ENCODE measurements around the gene FSCN2.
"Not testable (repeated sequence)": the region's sequence is repeated elsewhere in the genome, so short reads cannot be mapped to it uniquely, and the experiment has no call there.

Gene FSCN2

GRCh38 chr17:81578561-81579225 is 50.5 kb downstream of the FSCN2 start:
- DNase-seq, result no peak

GRCh38 chr17:81579298-81579697 is 51.1 kb downstream of the FSCN2 start:
- DNase-seq, result no peak

- DNase-seq, result no peak
These were observed 51.7 kb downstream of the FSCN2 start for GRCh38 chr17:81579821-81580321.

- DNase-seq, result no peak
These were observed 52.3 kb downstream of the FSCN2 start for GRCh38 chr17:81580481-81580880.

- DNase-seq, result no peak
These were observed 53.6 kb downstream of the FSCN2 start for GRCh38 chr17:81581758-81582157.

DNA sequence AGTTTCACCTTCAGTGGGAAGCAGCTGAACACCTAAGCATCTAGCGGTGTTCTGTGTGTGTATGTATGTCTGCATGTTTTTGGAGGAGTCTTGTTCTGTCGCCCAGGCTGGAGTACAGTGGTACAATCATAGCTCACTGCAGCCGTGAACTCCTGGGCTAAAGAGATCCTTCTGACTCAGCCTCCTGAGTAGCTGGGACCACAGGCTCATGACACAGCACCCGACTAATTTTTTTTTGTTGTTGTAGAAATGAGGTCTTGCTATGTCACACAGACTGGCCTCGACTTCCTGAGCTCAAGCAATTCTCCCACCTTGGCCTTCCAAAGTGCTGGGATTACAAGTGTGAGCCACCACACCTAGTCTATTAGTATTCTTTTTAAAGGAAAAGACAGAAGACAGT is 54.2 kb downstream of the FSCN2 start:
- DNase-seq, result no peak

- DNase-seq, result no peak
These were observed 54.6 kb downstream of the FSCN2 start for GRCh38 chr17:81582749-81583148.

DNA sequence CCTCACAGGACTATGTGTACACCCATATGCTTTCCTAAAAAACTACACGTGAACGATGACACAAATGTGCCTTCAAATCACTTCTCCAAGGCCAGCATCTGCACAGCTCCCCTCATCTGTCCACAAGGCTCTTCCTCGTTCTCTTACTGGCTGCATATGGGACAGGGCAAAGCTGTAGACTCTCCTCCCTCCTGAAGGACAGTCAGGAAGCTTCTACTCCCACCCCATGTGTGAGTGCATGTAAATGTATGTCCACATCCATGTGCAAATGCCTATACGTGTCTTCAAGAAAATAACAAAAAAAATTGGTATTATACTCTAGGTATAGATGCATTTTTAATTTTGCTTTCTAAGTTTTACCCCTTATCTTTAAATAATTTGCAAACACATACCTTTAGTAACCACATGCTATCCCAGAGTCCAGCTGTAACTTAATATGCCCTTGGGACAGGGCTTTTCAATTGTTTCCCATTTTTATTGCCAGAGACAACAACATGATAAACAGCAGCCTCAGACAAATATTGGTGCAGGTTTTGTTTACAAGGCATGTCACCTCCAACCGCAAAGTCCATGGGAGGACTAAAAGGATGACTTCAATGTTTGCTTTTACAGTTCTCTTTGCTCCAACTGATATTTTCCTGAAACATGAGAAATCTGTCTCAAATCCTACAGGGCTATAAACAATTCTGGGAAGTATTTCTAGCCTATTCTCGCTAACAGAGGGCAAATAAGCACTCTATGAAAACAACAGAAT is 55.6 kb downstream of the FSCN2 start:
- no peak for DNase-seq

DNA sequence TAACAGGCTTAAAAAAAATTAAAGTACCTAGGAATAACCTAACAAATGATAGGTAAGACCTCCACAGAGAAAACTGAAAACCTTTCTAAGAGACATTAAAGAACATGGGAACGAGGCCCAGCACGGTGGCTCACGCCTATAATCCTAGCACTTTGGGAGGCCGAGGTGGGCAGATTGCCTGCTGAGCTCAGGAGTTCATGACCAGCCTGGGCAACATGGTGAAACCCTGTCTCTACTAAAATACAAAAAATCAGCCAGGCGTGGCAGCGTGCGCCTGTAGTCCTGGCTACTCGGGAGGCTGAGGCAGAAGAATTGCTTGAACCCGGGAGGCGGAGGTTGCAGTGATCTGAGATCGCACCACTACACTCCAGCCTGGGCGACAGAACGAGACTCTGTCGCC is 56.6 kb downstream of the FSCN2 start:
- DNase-seq, result not testable (repeated sequence)

- no peak for DNase-seq
These were observed 57.9 kb downstream of the FSCN2 start for GRCh38 chr17:81586096-81586495.
